HCT116 (cell line): Measurements from ENCODE around the gene ESR1. TPM values are rescaled to one million over a fixed set of nuclear protein-coding genes. Genes with fewer than 3 reads are reported as not detected.

Experiments used
- ATAC-seq: fragments of 200-7000 bp; cut with Tn5 transposase; 2 replicates; pipeline ENCODE4 v1.9.1; 2020; ENCODE audit warnings: mild to moderate bottlenecking, moderate library complexity
- BruUV-seq: library from RNA; stranded (reverse); fragments of 400-500 nt; replicated peaks from 2 replicates; lab custom pipeline; 2021; lab: Mats Ljungman, UMichigan
- CTCF ChIA-PET: fragments of 300-600 bp; sonication (Branson Sonifier 250); formaldehyde crosslinking; loops from one replicate; lab custom pipeline; 2021; ENCODE audit warnings: antibody characterized with exemption; lab: Charles Lee
- POLR2A ChIA-PET: fragments of 300-600, 350-600 bp; sonication (Branson Sonifier 250); formaldehyde crosslinking; loops from one replicate; lab custom pipeline; 2021; ENCODE audit warnings: antibody characterized with exemption; lab: Charles Lee
- RAD21 ChIA-PET, 2 experiments: fragments of 300-600 bp; sonication (Branson Sonifier 250); formaldehyde crosslinking; loops; one replicate each; lab custom pipeline; 2023; ENCODE audit warnings: low total read pairs in 2 of 2; ENCODE audit not compliant: uncharacterized antibody in 2 of 2, unreplicated experiment in 2 of 2, low non-redundant PET in 1 of 2; lab: Charles Lee
- DNase-seq: peaks from one replicate; pipeline ENCODE4 v3.0.0-alpha.2; 2010; ENCODE audit warnings: low read depth, low spot score
- H2AFZ ChIP-seq: fragments of 200-600 bp; shearing (Covaris generic), sonication (generic); 2 replicates; pipeline ENCODE4 v1.6.1; 2017; ENCODE audit warnings: low read depth, mixed run types, mixed read lengths, antibody characterized with exemption, low read length; ENCODE audit not compliant: poor library complexity, severe bottlenecking
- H3K27ac ChIP-seq: 2 replicates; pipeline ENCODE4 v1.5.1; 2012; ENCODE audit warnings: low read depth, low read length
- H3K27me3 ChIP-seq: fragments of 200-600 bp; sonication (generic); 2 replicates; pipeline ENCODE4 v1.6.1; 2016; ENCODE audit warnings: mixed run types, low read length, mixed read lengths; ENCODE audit not compliant: insufficient read depth
- H3K36me3 ChIP-seq, 2 experiments: fragments of 200-500 bp in 1 of 2; fragments of 200-600 bp in 1 of 2; sonication (Bioruptor generic) in 1 of 2; sonication (generic) in 1 of 2; 2 replicates each; pipeline versions ENCODE4 v1.5.1 to v1.6.1; 2014 to 2016; ENCODE audit warnings: low read length in 2 of 2, inconsistent platforms in 1 of 2, mixed read lengths in 1 of 2, mixed run types in 1 of 2; ENCODE audit not compliant: insufficient read depth in 2 of 2, control insufficient read depth in 1 of 2
- H3K4me1 ChIP-seq, 2 experiments: fragments of 200-600 bp in 1 of 2; sonication (generic) in 1 of 2; 2 replicates each; pipeline versions ENCODE4 v1.5.1 to v1.6.1; 2012 to 2017; ENCODE audit warnings: low read length in 2 of 2, inconsistent platforms in 1 of 2, mild to moderate bottlenecking in 1 of 2, mixed read lengths in 1 of 2, mixed run types in 1 of 2, moderate library complexity in 1 of 2; ENCODE audit not compliant: insufficient read depth in 2 of 2, control insufficient read depth in 1 of 2
- H3K4me2 ChIP-seq: fragments of 200-600 bp; sonication (generic); 2 replicates; pipeline ENCODE4 v1.6.1; 2017; ENCODE audit warnings: mixed run types, low read length, mixed read lengths
- H3K4me3 ChIP-seq, 2 experiments: fragments of 200-600 bp in 1 of 2; sonication (generic) in 1 of 2; replicated peaks in 1 of 2; 2 replicates each; pipeline ENCODE4 v1.5.1; 2011 to 2016; ENCODE audit warnings: low read length in 2 of 2, control low read depth in 1 of 2, low read depth in 1 of 2, mild to moderate bottlenecking in 1 of 2, mixed read lengths in 1 of 2, mixed run types in 1 of 2
- H3K79me2 ChIP-seq: fragments of 200-600 bp; sonication (generic); 2 replicates; pipeline ENCODE4 v1.6.1; 2017; ENCODE audit warnings: mild to moderate bottlenecking, mixed run types, low read length, moderate library complexity, mixed read lengths; ENCODE audit not compliant: insufficient read depth
- H3K9ac ChIP-seq: fragments of 200-600 bp; sonication (generic); 2 replicates; pipeline ENCODE4 v1.6.1; 2016; ENCODE audit warnings: low read length, mixed read lengths
- H3K9me2 ChIP-seq: fragments of 200-600 bp; sonication (generic), shearing (Covaris generic); 2 replicates; pipeline ENCODE4 v1.6.1; 2017; ENCODE audit warnings: mixed run types, mild to moderate bottlenecking, moderate library complexity; ENCODE audit not compliant: insufficient read depth
- H3K9me3 ChIP-seq, 2 experiments: fragments of 200-500 bp in 1 of 2; fragments of 200-600 bp in 1 of 2; sonication (Bioruptor generic) in 1 of 2; sonication (generic) in 1 of 2; 2 replicates each; pipeline ENCODE4 v1.6.1; 2014 to 2017; ENCODE audit warnings: low read length in 2 of 2, mixed read lengths in 2 of 2, inconsistent platforms in 1 of 2, low read depth in 1 of 2, mild to moderate bottlenecking in 1 of 2, mixed run types in 1 of 2, moderate library complexity in 1 of 2; ENCODE audit not compliant: control insufficient read depth in 1 of 2, insufficient read depth in 1 of 2
- H4K20me1 ChIP-seq: fragments of 200-600 bp; sonication (generic), shearing (Covaris generic); 2 replicates; pipeline ENCODE4 v1.6.1; 2017; ENCODE audit warnings: mixed run types, mild to moderate bottlenecking, moderate library complexity; ENCODE audit not compliant: insufficient read depth
- CEBPB ChIP-seq: IDR thresholded peaks from 2 replicates; pipeline ENCODE4 v1.6.1; 2012; ENCODE audit warnings: low read depth
- FOSL1 ChIP-seq: IDR thresholded peaks from 2 replicates; pipeline ENCODE4 v1.6.1; 2012; ENCODE audit warnings: low read depth
- JUND ChIP-seq: IDR thresholded peaks from 2 replicates; pipeline ENCODE4 v1.6.1; 2012
- POLR2AphosphoS5 ChIP-seq: IDR thresholded peaks from 2 replicates; pipeline ENCODE4 v1.6.1; 2011; ENCODE audit warnings: mild to moderate bottlenecking, low read depth, low read length, moderate library complexity
- RAD21 ChIP-seq: IDR thresholded peaks from 2 replicates; pipeline ENCODE4 v1.6.1; 2012; ENCODE audit warnings: low read depth, mild to moderate bottlenecking
- SIN3A ChIP-seq: IDR thresholded peaks from 2 replicates; pipeline ENCODE4 v1.6.1; 2012; ENCODE audit warnings: low read depth
- TCF7L2 ChIP-seq: IDR thresholded peaks from 2 replicates; pipeline ENCODE4 v1.7.0; 2011; ENCODE audit warnings: borderline replicate concordance, inconsistent platforms; ENCODE audit not compliant: insufficient read depth, insufficient read length; ENCODE audit errors: extremely low read depth
- YY1 ChIP-seq: IDR thresholded peaks from 2 replicates; pipeline ENCODE4 v1.6.1; 2011; ENCODE audit warnings: low read length, low read depth, moderate library complexity, mild to moderate bottlenecking; ENCODE audit not compliant: insufficient replicate concordance; ENCODE audit errors: extremely low read depth
- ZFX ChIP-seq: fragments of 450-650 bp; IDR thresholded peaks from 2 replicates; pipeline ENCODE4 v1.6.1; 2017
- ZNF274 ChIP-seq: fragments of 200-500 bp; sonication (Bioruptor generic); IDR thresholded peaks from 2 replicates; pipeline ENCODE4 v1.6.1; 2014; ENCODE audit warnings: mild to moderate bottlenecking, low read depth, low read length, inconsistent platforms
- intact Hi-C: fragments of 100-400 bp; cut with micrococcal nuclease; formaldehyde crosslinking; loops from 2 replicates; pipeline ENCODE4 v1.10.0; 2022
- total RNA-seq: library from RNA; stranded (reverse); gene quantifications from one replicate; pipeline ENCODE4 v1.2.1, GENCODE V29; 2021; ENCODE audit not compliant: unreplicated experiment
- TF ChIP-seq, protein P1 (sequence below): IDR thresholded peaks from 2 replicates; pipeline ENCODE4 v1.6.1; 2012; ENCODE audit warnings: low read depth

The ESR1 gene
- total RNA-seq, 1 experiment from 2014 or later = 0.17 TPM

DNA sequence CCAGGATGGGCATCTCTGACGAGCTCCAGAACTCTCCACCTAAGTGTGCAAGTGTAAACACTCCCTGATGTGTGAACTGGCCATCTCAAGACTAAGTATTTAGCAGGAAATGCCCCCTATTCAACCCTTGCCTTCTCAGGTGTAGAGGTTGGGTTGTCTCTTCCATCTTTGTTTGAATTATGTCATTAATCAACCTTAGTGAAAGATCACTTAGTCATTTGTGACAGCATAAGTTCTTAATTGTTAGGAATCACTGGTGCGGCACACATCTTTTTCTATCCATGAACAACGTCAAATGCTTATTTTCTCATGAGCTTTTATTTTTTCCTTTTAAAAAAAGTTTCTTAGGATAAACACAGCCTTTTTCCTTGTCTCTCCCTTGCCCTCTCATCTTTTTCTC lies 151.6 kb downstream of the ESR1 start:
- no TSS peak for BruUV-seq
- intact Hi-C loops = no loop called here
- H3K36me3 ChIP-seq = no peaks in the 10 kb centered on the region
- H3K27ac ChIP-seq = no peak overlapping the region
- H3K4me3 ChIP-seq = no peak overlapping the region
- RAD21 ChIA-PET = no interaction called here
- no peak overlapping the region for H3K4me2 ChIP-seq
- no peaks in the 10 kb centered on the region for H3K79me2 ChIP-seq
- ATAC-seq = no peak
- H2AFZ ChIP-seq = no peak overlapping the region
- no peaks in the 10 kb centered on the region for H4K20me1 ChIP-seq
- no peak for TF ChIP-seq FOSL1
- TF ChIP-seq, protein P1, sequence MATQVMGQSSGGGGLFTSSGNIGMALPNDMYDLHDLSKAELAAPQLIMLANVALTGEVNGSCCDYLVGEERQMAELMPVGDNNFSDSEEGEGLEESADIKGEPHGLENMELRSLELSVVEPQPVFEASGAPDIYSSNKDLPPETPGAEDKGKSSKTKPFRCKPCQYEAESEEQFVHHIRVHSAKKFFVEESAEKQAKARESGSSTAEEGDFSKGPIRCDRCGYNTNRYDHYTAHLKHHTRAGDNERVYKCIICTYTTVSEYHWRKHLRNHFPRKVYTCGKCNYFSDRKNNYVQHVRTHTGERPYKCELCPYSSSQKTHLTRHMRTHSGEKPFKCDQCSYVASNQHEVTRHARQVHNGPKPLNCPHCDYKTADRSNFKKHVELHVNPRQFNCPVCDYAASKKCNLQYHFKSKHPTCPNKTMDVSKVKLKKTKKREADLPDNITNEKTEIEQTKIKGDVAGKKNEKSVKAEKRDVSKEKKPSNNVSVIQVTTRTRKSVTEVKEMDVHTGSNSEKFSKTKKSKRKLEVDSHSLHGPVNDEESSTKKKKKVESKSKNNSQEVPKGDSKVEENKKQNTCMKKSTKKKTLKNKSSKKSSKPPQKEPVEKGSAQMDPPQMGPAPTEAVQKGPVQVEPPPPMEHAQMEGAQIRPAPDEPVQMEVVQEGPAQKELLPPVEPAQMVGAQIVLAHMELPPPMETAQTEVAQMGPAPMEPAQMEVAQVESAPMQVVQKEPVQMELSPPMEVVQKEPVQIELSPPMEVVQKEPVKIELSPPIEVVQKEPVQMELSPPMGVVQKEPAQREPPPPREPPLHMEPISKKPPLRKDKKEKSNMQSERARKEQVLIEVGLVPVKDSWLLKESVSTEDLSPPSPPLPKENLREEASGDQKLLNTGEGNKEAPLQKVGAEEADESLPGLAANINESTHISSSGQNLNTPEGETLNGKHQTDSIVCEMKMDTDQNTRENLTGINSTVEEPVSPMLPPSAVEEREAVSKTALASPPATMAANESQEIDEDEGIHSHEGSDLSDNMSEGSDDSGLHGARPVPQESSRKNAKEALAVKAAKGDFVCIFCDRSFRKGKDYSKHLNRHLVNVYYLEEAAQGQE = no peak
- TF ChIP-seq POLR2AphosphoS5 = no peak
- no peak for TF ChIP-seq ZNF274
- TF ChIP-seq RAD21 = no peak
- no peak for TF ChIP-seq SIN3A
- TF ChIP-seq, all 23 proteins: peak for 0
- no peak for DNase-seq
- no peak overlapping the region for H3K9ac ChIP-seq
- ChIA-PET POLR2A (no interaction called here), CTCF (no interaction called here)
- no peaks in the 10 kb centered on the region for H3K9me3 ChIP-seq
- H3K9me2 ChIP-seq = no peaks in the 10 kb centered on the region
- no peaks in the 10 kb centered on the region for H3K4me1 ChIP-seq
- no peaks in the 10 kb centered on the region for H3K27me3 ChIP-seq

DNA sequence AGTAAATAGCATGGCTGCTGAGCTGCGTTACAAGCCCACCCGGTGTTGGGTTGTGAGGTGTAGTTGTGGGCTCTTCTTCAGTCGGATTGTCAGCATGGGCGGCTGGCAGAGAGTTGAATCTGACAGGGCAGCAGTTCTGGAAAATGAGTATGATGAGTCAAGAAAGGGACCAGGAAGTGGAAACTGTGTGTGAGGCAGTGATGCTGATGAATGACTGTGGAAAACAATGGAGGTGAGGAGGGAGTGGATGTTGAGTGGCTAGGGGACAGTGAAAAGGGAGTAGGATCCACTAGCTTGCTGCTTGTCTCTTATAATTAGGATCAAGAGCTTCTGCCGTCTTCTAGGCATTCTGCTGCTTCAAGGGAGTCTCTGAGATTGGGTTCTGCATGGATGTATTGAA lies 154.3 kb downstream of the ESR1 start:
- ChIA-PET CTCF (no interaction called here), POLR2A (no interaction called here), RAD21 (no interaction called here)
- ATAC-seq (no peak), DNase-seq (no peak)
- Histone ChIP-seq H3K9ac (no peak overlapping the region), H3K79me2 (no peaks in the 10 kb centered on the region), H3K9me2 (no peaks in the 10 kb centered on the region), H3K36me3 (no peaks in the 10 kb centered on the region), H4K20me1 (no peaks in the 10 kb centered on the region), H3K9me3 (no peaks in the 10 kb centered on the region), H3K27ac (no peak overlapping the region), H3K4me3 (no peak overlapping the region), H2AFZ (no peak overlapping the region), H3K27me3 (no peaks in the 10 kb centered on the region), H3K4me1 (no peaks in the 10 kb centered on the region), H3K4me2 (no peak overlapping the region)
- TF ChIP-seq YY1 = no peak
- no peak for TF ChIP-seq ZNF274
- TF ChIP-seq JUND = no peak
- no peak for TF ChIP-seq ZFX
- no peak for TF ChIP-seq CEBPB
- no peak for TF ChIP-seq RAD21
- no peak for TF ChIP-seq TCF7L2
- intact Hi-C loops = no loop called here
- BruUV-seq = no TSS peak
